Tibial nerve (tissue), 4 donors: Measurements from ENCODE around the gene UBR4.

Experiments
- CTCF ChIP-seq, 5 experiments: fragments of 200-600 bp in 3 of 5; fragments of 450-650 bp in 2 of 5; sonication (generic) in 3 of 5; IDR thresholded peaks; one replicate each; pipeline ENCODE4 v1.5.1; 2016 to 2019; ENCODE audit warnings: antibody characterized with exemption in 5 of 5, mild to moderate bottlenecking in 3 of 5, moderate library complexity in 2 of 5
- EP300 ChIP-seq, 2 donors: sonication (generic); formaldehyde crosslinking; IDR thresholded peaks; one replicate each; pipeline ENCODE4 v1.6.1; 2017; ENCODE audit warnings: antibody characterized with exemption in 2 of 2, mild to moderate bottlenecking in 1 of 2
- POLR2A ChIP-seq, 2 donors: fragments of 450-650 bp; IDR thresholded peaks; one replicate each; pipeline ENCODE4 v1.6.1; 2017; ENCODE audit warnings: antibody characterized with exemption in 2 of 2, mild to moderate bottlenecking in 2 of 2, moderate library complexity in 2 of 2

- TF ChIP-seq CTCF (IDR thresholded peaks at IDR 0.05) (no peak), POLR2A (IDR thresholded peaks at IDR 0.05) (no peak), EP300 (IDR thresholded peaks at IDR 0.05) (no peak)
Measured at GRCh38 chr1:19072285-19072981, 137.6 kb downstream of the UBR4 start.
